AG04450 (cell line): ENCODE data around the gene CCSER1. TPM values are rescaled to one million over a fixed set of nuclear protein-coding genes. Genes with fewer than 3 reads are reported as not detected.

Experiments used
- CTCF ChIA-PET: fragments of 300-600, 350-600 bp; formaldehyde crosslinking; extraction: SDS; loops from one replicate; lab custom pipeline; 2022; ENCODE audit warnings: antibody characterized with exemption, inconsistent platforms; lab: Charles Lee
- POLR2A ChIA-PET: fragments of 350-600 bp; formaldehyde crosslinking; extraction: SDS; loops from one replicate; lab custom pipeline; 2021; ENCODE audit warnings: antibody characterized with exemption, inconsistent platforms; lab: Yijun Ruan, JAX
- DNase-seq: peaks from one replicate; pipeline ENCODE4 v3.0.0-alpha.2; 2011; ENCODE audit warnings: low read depth, low spot score
- H3K27ac ChIP-seq: one replicate; pipeline ENCODE4 v1.5.1; 2012; ENCODE audit warnings: low read depth, low read length, control low read depth
- H3K27me3 ChIP-seq: one replicate; pipeline ENCODE4 v1.6.0; 2012; ENCODE audit warnings: low read length; ENCODE audit not compliant: control insufficient read depth, insufficient read depth
- H3K4me3 ChIP-seq: 2 replicates; pipeline ENCODE4 v1.5.1; 2011; ENCODE audit warnings: mild to moderate bottlenecking, low read depth, low read length, control low read depth
- H3K9me3 ChIP-seq: 2 replicates; pipeline ENCODE4 v1.5.1; 2012; ENCODE audit warnings: low read length; ENCODE audit not compliant: control insufficient read depth, insufficient read depth
- polyA plus RNA-seq: library from polyadenylated mRNA; depleted of rRNA; stranded (reverse); fragments of >200 nt; gene quantifications from 2 replicates; pipeline ENCODE4 v1.2.3, GENCODE V29; 2011
- TF ChIP-seq, protein P1 (sequence below): IDR thresholded peaks from 2 replicates; pipeline ENCODE4 v1.5.1; 2011; ENCODE audit warnings: low read depth, low read length, control low read depth, inconsistent platforms

The CCSER1 gene
- polyA plus RNA-seq, 1 experiment: not detected

DNA sequence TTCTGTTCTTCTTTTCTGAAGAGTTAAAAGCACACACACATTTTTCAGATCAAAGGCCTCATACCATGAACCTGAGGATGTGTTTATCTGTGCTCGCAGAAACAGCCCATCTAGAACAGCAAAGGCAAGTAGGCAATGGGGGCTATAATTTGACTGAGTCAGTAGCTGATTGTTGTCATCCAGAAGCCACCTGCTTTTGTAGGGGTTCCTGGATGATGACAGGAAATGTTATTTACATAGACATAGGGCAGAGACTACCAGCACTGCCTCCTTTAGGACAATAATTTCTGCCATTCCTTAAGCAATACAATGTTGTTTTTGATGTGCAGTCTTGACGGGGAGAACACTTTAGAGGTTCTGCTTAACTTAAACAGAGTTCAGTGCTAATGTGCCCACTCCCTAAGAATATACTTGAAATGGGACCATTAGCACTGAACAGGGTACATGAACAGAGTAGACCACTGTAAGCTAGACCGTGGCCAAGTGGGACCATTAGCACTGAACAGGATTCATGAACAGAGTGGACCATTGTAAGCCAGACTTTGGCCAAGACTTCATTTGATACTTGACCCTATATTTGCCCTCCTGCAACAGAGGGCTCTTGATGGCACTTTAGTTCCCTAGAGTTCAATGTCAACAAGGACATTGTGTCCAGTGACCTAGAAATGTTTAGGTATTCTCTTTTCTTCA lies 42.8 kb upstream of the CCSER1 start:
- no peak for DNase-seq
- ChIA-PET POLR2A (no interaction called here), CTCF (no interaction called here)
- Histone ChIP-seq H3K27ac (no peak overlapping the region), H3K27me3 (no peaks in the 10 kb centered on the region), H3K9me3 (no peaks in the 10 kb centered on the region), H3K4me3 (no peak overlapping the region)
- TF ChIP-seq, protein P1, sequence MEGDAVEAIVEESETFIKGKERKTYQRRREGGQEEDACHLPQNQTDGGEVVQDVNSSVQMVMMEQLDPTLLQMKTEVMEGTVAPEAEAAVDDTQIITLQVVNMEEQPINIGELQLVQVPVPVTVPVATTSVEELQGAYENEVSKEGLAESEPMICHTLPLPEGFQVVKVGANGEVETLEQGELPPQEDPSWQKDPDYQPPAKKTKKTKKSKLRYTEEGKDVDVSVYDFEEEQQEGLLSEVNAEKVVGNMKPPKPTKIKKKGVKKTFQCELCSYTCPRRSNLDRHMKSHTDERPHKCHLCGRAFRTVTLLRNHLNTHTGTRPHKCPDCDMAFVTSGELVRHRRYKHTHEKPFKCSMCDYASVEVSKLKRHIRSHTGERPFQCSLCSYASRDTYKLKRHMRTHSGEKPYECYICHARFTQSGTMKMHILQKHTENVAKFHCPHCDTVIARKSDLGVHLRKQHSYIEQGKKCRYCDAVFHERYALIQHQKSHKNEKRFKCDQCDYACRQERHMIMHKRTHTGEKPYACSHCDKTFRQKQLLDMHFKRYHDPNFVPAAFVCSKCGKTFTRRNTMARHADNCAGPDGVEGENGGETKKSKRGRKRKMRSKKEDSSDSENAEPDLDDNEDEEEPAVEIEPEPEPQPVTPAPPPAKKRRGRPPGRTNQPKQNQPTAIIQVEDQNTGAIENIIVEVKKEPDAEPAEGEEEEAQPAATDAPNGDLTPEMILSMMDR: no peak

DNA sequence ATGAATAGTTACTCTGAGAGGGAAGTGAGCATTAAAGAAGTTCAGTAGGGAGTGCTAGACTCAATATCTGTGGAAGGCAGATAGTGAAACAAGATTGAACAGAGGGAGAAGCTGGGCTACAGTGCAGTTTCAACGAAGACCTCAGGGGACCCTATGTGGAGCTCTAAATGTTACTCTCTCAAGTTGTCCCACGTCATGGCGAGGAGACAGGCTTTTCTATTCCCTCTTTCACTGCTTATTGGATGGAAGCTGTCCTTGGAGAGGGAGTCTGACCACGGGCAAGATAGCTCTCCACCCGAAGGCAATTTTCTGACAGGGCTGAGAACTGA lies 42.3 kb upstream of the CCSER1 start:
- Histone ChIP-seq H3K4me3 (no peak overlapping the region), H3K27me3 (no peaks in the 10 kb centered on the region), H3K9me3 (no peaks in the 10 kb centered on the region), H3K27ac (no peak overlapping the region)
- ChIA-PET CTCF (no interaction called here), POLR2A (no interaction called here)
- DNase-seq: no peak
- TF ChIP-seq, protein P1: no peak

DNA sequence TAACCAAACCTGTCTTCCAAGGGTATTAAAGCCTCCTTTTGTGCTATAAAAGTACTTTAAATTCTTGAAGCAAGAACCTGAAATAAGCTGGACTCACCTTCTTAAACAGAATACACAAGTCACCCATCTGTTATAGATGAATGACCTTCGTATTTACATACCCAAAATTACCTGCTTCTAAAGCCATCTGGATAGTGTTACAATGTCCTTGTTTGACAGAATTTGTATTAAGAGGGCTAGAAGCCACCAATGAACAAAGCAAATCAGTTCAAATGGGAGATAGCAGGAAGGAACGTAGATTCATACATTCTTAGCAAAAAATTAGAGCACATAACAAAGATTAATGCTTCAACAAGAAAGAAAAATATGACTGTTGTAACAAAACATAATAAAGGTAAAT lies 33.7 kb upstream of the CCSER1 start:
- no peaks in the 10 kb centered on the region for H3K9me3 ChIP-seq
- CTCF ChIA-PET: no interaction called here
- POLR2A ChIA-PET: no interaction called here
- TF ChIP-seq, protein P1: no peak
- DNase-seq: no peak
- H3K27ac ChIP-seq: no peak overlapping the region
- no peak overlapping the region for H3K4me3 ChIP-seq
- no peaks in the 10 kb centered on the region for H3K27me3 ChIP-seq

DNA sequence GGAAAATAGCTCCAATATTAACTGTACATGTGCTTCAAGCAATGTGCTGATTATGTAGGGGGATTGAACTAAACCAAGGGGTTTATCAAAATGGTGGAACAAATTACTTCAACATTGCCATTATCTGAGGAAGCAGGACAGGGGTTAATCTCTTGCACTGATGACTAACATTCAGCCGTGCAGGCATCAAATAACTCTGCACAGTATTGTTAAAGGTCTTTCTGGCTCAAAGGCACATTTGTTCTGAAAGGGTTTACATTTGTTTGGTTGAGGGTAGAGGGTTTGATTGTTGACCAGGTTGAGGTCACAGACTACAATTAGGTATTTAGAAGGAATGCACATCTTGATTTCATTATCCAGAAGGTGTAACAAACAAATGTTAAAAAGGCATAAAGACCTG lies 32.2 kb upstream of the CCSER1 start:
- POLR2A ChIA-PET: no interaction called here
- H3K27me3 ChIP-seq: no peaks in the 10 kb centered on the region
- no peak overlapping the region for H3K4me3 ChIP-seq
- DNase-seq: no peak
- TF ChIP-seq, protein P1: no peak
- no peak overlapping the region for H3K27ac ChIP-seq
- CTCF ChIA-PET: no interaction called here
- no peaks in the 10 kb centered on the region for H3K9me3 ChIP-seq

DNA sequence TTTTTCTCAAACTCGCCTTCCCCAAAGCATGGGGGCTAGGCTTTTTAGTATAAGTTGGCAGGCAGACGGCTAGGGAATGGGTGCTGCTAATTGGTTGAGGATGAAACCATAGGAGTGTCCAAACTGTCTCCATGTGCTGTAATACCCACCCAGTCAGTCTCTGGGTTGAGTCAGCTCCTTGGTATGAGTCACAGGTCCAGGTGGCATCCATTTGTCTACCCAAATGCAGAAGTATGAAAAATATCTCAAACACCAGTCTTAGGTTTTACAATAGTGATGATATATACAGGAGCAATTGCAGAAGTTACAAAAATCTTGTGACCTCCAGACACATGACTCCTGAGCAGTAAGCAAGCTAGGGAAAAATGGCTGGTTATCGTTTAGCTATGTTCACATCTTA lies 27.4 kb upstream of the CCSER1 start:
- TF ChIP-seq, protein P1: no peak
- Histone ChIP-seq H3K27me3 (no peaks in the 10 kb centered on the region), H3K9me3 (no peaks in the 10 kb centered on the region), H3K27ac (no peak overlapping the region), H3K4me3 (no peak overlapping the region)
- no peak for DNase-seq
- CTCF ChIA-PET: no interaction called here
- POLR2A ChIA-PET: no interaction called here
